PC-3 (cell line): ENCODE data around the gene SSMEM1. TPM values are rescaled to one million over a fixed set of nuclear protein-coding genes. Genes with fewer than 3 reads are reported as not detected.
"Not testable (repeated sequence)": the region's sequence is repeated elsewhere in the genome, so short reads cannot be mapped to it uniquely, and the experiment has no call there.

ENCODE experiments used
- ATAC-seq: fragments of 200-7000 bp; cut with Tn5 transposase; 2 replicates; pipeline ENCODE4 v1.9.1; 2020; ENCODE audit warnings: mild to moderate bottlenecking, moderate library complexity
- BruUV-seq: library from RNA; stranded (reverse); fragments of 400-500 nt; replicated peaks from 2 replicates; lab custom pipeline; 2021; lab: Mats Ljungman, UMichigan
- CTCF ChIA-PET: fragments of 300-600 bp; sonication (Branson Sonifier 250); formaldehyde crosslinking; loops from one replicate; lab custom pipeline; 2022; ENCODE audit warnings: antibody characterized with exemption; lab: Charles Lee
- POLR2A ChIA-PET: fragments of 300-600 bp; sonication (Branson Sonifier 250); formaldehyde crosslinking; loops from one replicate; lab custom pipeline; 2022; ENCODE audit warnings: antibody characterized with exemption; ENCODE audit not compliant: unreplicated experiment; lab: Charles Lee
- DNase-seq: peaks from one replicate; pipeline ENCODE4 v3.0.0-alpha.2; 2015
- H2AFZ ChIP-seq: fragments of 300-600 bp; sonication (generic); 2 replicates; pipeline ENCODE4 v1.6.0; 2016; ENCODE audit warnings: antibody characterized with exemption, low read length
- H3F3A ChIP-seq: fragments of 300-600 bp; sonication (generic); one replicate; pipeline ENCODE4 v1.6.0; 2017; ENCODE audit warnings: antibody characterized with exemption, low read length, control low read depth, mild to moderate bottlenecking; ENCODE audit not compliant: unreplicated experiment
- H3K27ac ChIP-seq: fragments of 300-600 bp; sonication (generic); 2 replicates; pipeline ENCODE4 v1.5.1; 2016; ENCODE audit warnings: mild to moderate bottlenecking, low read length
- H3K27me3 ChIP-seq: fragments of 300-600 bp; sonication (generic); 2 replicates; pipeline ENCODE4 v1.6.1; 2016; ENCODE audit warnings: low read length, mixed read lengths
- H3K36me3 ChIP-seq: fragments of 300-600 bp; sonication (generic); 2 replicates; pipeline ENCODE4 v1.6.1; 2016; ENCODE audit warnings: low read depth, mixed run types, low read length, mixed read lengths
- H3K4me1 ChIP-seq: fragments of 300-600 bp; sonication (generic); 2 replicates; pipeline ENCODE4 v1.5.1; 2016; ENCODE audit warnings: low read length; ENCODE audit not compliant: insufficient read depth
- H3K4me2 ChIP-seq: fragments of 300-600 bp; sonication (generic); 2 replicates; pipeline ENCODE4 v1.6.0; 2016; ENCODE audit warnings: low read length
- H3K4me3 ChIP-seq: fragments of 300-600 bp; sonication (generic); 2 replicates; pipeline ENCODE4 v1.5.1; 2016; ENCODE audit warnings: mild to moderate bottlenecking, low read length, mixed read lengths
- H3K79me2 ChIP-seq: fragments of 300-600 bp; sonication (generic); 2 replicates; pipeline ENCODE4 v1.6.1; 2017; ENCODE audit warnings: low read length, mixed read lengths
- H3K9ac ChIP-seq: fragments of 300-600 bp; sonication (generic); 2 replicates; pipeline ENCODE4 v1.6.0; 2016; ENCODE audit warnings: mild to moderate bottlenecking, low read length
- H3K9me2 ChIP-seq: fragments of 300-600 bp; sonication (generic); replicated peaks from 2 replicates; pipeline ENCODE4 v1.6.1; 2016; ENCODE audit warnings: mixed run types, low read length, mixed read lengths
- H3K9me3 ChIP-seq: fragments of 300-600 bp; sonication (generic); 2 replicates; pipeline ENCODE4 v1.6.1; 2016; ENCODE audit warnings: low read length, mixed read lengths
- H4K20me1 ChIP-seq: fragments of 300-600 bp; sonication (generic); 2 replicates; pipeline ENCODE4 v1.6.1; 2016; ENCODE audit warnings: low read length, mixed read lengths
- CTCF ChIP-seq: fragments of 300-600 bp; sonication (generic); conservative IDR thresholded peaks from 2 replicates; pipeline ENCODE4 v1.5.1; 2017; ENCODE audit warnings: antibody characterized with exemption, low read depth, mild to moderate bottlenecking, low read length
- EZH2 ChIP-seq: fragments of 300-600 bp; sonication (generic); IDR thresholded peaks from one replicate; pipeline ENCODE4 v1.6.1; 2017; ENCODE audit warnings: antibody characterized with exemption, mild to moderate bottlenecking, low read length; ENCODE audit not compliant: unreplicated experiment
- EZH2phosphoT487 ChIP-seq: fragments of 300-600 bp; sonication (generic); IDR thresholded peaks from 2 replicates; pipeline ENCODE4 v1.6.1; 2018; ENCODE audit warnings: mild to moderate bottlenecking, antibody characterized with exemption, low read length, borderline replicate concordance
- intact Hi-C: fragments of 100-400 bp; cut with micrococcal nuclease; formaldehyde crosslinking; loops from 2 replicates; pipeline ENCODE4 v1.9.0; 2023
- total RNA-seq: library from RNA; depleted of rRNA; stranded (reverse); fragments of >200 nt; gene quantifications from 2 replicates; pipeline ENCODE4 v1.2.3, GENCODE V29; 2014

Gene SSMEM1
- total RNA-seq, 1 experiment from 2014 or later = not detected

GRCh38 chr7:130248842-130249241, 41.2 kb downstream of the SSMEM1 start:
- DNase-seq, POLR2A ChIA-PET, H3K4me1 ChIP-seq, H3K9ac ChIP-seq, BruUV-seq, ATAC-seq, H3K9me2 ChIP-seq, H4K20me1 ChIP-seq, H3K9me3 ChIP-seq, H3F3A ChIP-seq, H3K27me3 ChIP-seq, H3K36me3 ChIP-seq, H2AFZ ChIP-seq, H3K79me2 ChIP-seq, CTCF ChIA-PET, H3K27ac ChIP-seq, H3K4me3 ChIP-seq, H3K4me2 ChIP-seq: not testable (repeated sequence)
- intact Hi-C loops = loop anchor here (10.0 kb wide), 2 partner anchors 176 to 476 kb away; no protein-coding TSS in a partner anchor

GRCh38 chr7:130249626-130250025, 42.0 kb downstream of the SSMEM1 start:
- intact Hi-C loops = loop anchor here (10.0 kb wide), 2 partner anchors 175 to 475 kb away; no protein-coding TSS in a partner anchor
- BruUV-seq = not testable (repeated sequence)

GRCh38 chr7:130254555-130254954, 46.9 kb downstream of the SSMEM1 start:
- ChIA-PET CTCF (no interaction called here), POLR2A (no interaction called here)
- Histone ChIP-seq H3K27ac (no peak overlapping the region), H3K79me2 (no peaks in the 10 kb centered on the region), H2AFZ (no peak overlapping the region), H3F3A (no peaks in the 10 kb centered on the region), H3K9ac (no peak overlapping the region), H3K9me2 (no peaks in the 10 kb centered on the region), H3K4me1 (no peaks in the 10 kb centered on the region), H3K4me3 (no peak overlapping the region), H3K4me2 (no peak overlapping the region), H3K36me3 (no peaks in the 10 kb centered on the region; the same call in 1 of the 2 replicates), H3K9me3 (peaks cover 15% of the 10 kb centered on the region), H4K20me1 (no peaks in the 10 kb centered on the region), H3K27me3 (no peaks in the 10 kb centered on the region)
- BruUV-seq = no TSS peak
- ATAC-seq (no peak), DNase-seq (no peak)
- intact Hi-C loops = no loop called here
- no peak for TF ChIP-seq EZH2phosphoT487

More at GRCh38 chr7:130249626-130250025, 42.0 kb downstream of the SSMEM1 start:
- H4K20me1 ChIP-seq, H3F3A ChIP-seq, H3K27ac ChIP-seq, H3K9me2 ChIP-seq, H3K9me3 ChIP-seq, H3K79me2 ChIP-seq, POLR2A ChIA-PET, H3K4me2 ChIP-seq, H2AFZ ChIP-seq, H3K4me1 ChIP-seq, H3K4me3 ChIP-seq, CTCF ChIA-PET, H3K9ac ChIP-seq, H3K36me3 ChIP-seq, DNase-seq, H3K27me3 ChIP-seq, ATAC-seq: not testable (repeated sequence)

GRCh38 chr7:130256704-130257103, 49.0 kb downstream of the SSMEM1 start:
- no peaks in the 10 kb centered on the region for H3F3A ChIP-seq
- peaks cover 15% of the 10 kb centered on the region for H3K9me3 ChIP-seq
- CTCF ChIA-PET = no interaction called here
- no peaks in the 10 kb centered on the region for H3K9me2 ChIP-seq
- H3K4me2 ChIP-seq = no peak overlapping the region
- TF ChIP-seq CTCF = no peak
- no peak for TF ChIP-seq EZH2phosphoT487
- no peak for TF ChIP-seq EZH2
- no peaks in the 10 kb centered on the region; the same call in 1 of the 2 replicates for H3K36me3 ChIP-seq
- H3K27ac ChIP-seq = no peak overlapping the region
- H3K27me3 ChIP-seq = no peaks in the 10 kb centered on the region
- intact Hi-C loops = no loop called here
- ATAC-seq = no peak
- H4K20me1 ChIP-seq = no peaks in the 10 kb centered on the region
- H3K9ac ChIP-seq = no peak overlapping the region
- H2AFZ ChIP-seq = no peak overlapping the region
- H3K4me3 ChIP-seq = no peak overlapping the region
- POLR2A ChIA-PET = no interaction called here
- BruUV-seq = no TSS peak
- H3K4me1 ChIP-seq = no peaks in the 10 kb centered on the region
- no peak for DNase-seq
- no peaks in the 10 kb centered on the region for H3K79me2 ChIP-seq
